ENCODE data around the gene SEL1L3.

SEL1L3 gene

GRCh38 chr4:25727711-25728493 is 134.9 kb downstream of the SEL1L3 start:
- no peak for DNase-seq

- DNase-seq = no peak
Observed at GRCh38 chr4:25725870-25726269, 136.9 kb downstream of the SEL1L3 start.

- no peak for DNase-seq
Observed at GRCh38 chr4:25723409-25723808, 139.4 kb downstream of the SEL1L3 start.

DNA sequence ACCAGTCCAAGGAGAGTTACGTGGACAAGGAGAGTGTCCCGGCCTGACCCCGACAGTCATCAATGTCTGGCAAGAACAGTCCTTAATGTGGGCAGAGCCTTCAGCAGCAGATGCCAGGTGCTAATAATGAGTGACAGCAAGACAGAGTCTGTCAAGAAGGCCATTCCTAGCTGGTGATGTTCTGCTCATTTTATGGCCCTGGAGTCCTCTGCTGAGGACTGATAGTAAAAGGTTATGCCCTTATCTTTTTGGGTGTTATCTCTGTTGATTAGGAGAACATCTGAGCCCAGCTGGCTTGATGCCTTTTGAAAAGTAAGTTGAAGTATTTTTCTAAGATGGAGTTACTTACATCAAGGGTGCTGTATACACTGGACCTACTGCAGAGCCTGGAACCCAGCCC is 139.8 kb downstream of the SEL1L3 start:
- DNase-seq = no peak

- DNase-seq = no peak
Observed at GRCh38 chr4:25713812-25714211, 149.0 kb downstream of the SEL1L3 start.

GRCh38 chr4:25712611-25713010 is 150.2 kb downstream of the SEL1L3 start:
- DNase-seq = no peak

DNA sequence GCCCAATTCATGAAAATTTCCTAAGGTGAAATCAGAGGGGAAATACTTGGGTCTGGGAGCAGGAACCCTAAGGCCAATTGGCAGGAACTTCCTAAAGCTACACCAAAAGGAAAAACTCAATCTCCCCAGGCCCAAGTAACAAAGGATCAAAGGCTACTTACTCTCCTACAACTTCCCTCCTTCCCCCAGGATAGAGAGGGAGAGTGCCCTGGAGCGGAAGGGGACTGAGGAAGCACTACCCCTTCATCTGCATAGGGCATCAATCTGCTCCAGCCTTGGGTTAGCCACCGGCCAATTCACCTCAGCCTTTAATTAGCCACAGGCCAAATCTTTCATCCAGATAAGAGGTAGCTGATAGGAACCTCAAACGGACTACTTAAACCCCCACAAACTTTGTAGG is 152.2 kb downstream of the SEL1L3 start:
- no peak for DNase-seq

GRCh38 chr4:25704516-25704915 is 158.3 kb downstream of the SEL1L3 start:
- DNase-seq = no peak

GRCh38 chr4:25703731-25704388 is 158.9 kb downstream of the SEL1L3 start:
- no peak for DNase-seq

DNA sequence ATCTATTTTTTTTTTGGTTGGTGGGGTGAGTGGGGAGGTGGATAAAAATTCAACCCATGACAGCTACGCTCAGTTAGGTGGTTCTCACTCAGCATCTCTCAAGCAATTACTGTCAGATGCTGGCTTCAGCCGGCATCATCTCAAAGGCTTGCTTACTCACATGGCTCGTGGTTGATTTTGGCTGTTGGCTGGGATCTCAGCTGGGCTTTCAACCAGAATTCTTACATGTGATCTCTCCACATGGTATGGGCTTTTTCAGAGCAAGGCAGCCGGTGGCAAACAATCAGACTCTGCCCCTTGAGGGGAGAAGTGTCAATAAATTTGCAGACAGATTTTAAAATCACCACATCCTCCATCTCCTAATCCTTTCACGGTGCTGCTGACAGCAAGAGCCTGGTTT is 159.9 kb downstream of the SEL1L3 start:
- no peak for DNase-seq

- DNase-seq = no peak
Observed at GRCh38 chr4:25700661-25701060, 162.1 kb downstream of the SEL1L3 start.

GRCh38 chr4:25697516-25697915 is 165.3 kb downstream of the SEL1L3 start:
- no peak for DNase-seq

Measured in activated CD8-positive, alpha-beta memory T cell treated with anti-CD3 and anti-CD28 coated beads, Interleukin-2, amount 50 U/mL, for 48 hours (primary cell).